Tibial artery (tissue), 4 donors: ENCODE results near the gene KDM6B.
A peak's percentile ranks its signal among the peaks of the same experiment; 100 is the strongest.

Experiments
- DNase-seq, 2 donors: peaks; one replicate each; pipeline ENCODE4 v3.0.0-alpha.2; 2019
- H3K27ac ChIP-seq, 2 donors: fragments of 200-600 bp; sonication (generic) in 1 of 2; 1 replicate in 1 of 2; 2 replicates in 1 of 2; pipeline ENCODE4 v1.5.1; 2018 to 2019; ENCODE audit warnings: mild to moderate bottlenecking in 1 of 2
- H3K27me3 ChIP-seq, 2 donors: fragments of 200-600 bp; sonication (generic) in 1 of 2; one replicate each; pipeline versions ENCODE4 v1.5.1 to v1.6.0; 2016 to 2019
- H3K36me3 ChIP-seq, 3 donors: fragments of 200-600 bp; sonication (generic) in 2 of 3; one replicate each; pipeline ENCODE4 v1.5.1; 2016 to 2019; ENCODE audit warnings: mild to moderate bottlenecking in 2 of 3
- H3K4me1 ChIP-seq, 4 donors: fragments of 200-600 bp; sonication (generic) in 2 of 4; 1 replicate in 3 of 4; 2 replicates in 1 of 4; pipeline ENCODE4 v1.5.1; 2016 to 2019
- H3K4me3 ChIP-seq, 2 donors: fragments of 200-600 bp; sonication (generic) in 1 of 2; 1 replicate in 1 of 2; 2 replicates in 1 of 2; pipeline ENCODE4 v1.5.1; 2018 to 2019; ENCODE audit warnings: mild to moderate bottlenecking in 2 of 2
- H3K9me3 ChIP-seq, 3 donors: fragments of 200-600 bp; sonication (generic) in 1 of 3; one replicate each; pipeline ENCODE4 v1.5.1; 2016 to 2019
- intact Hi-C: fragments of 100-400 bp; cut with DNase I; formaldehyde crosslinking; loops from one replicate; pipeline ENCODE4 v1.15.0; 2023; ENCODE audit warnings: low total_unique reads
- TF ChIP-seq, protein P1 (sequence below), 2 experiments: fragments of 200-600 bp in 1 of 2; fragments of 450-650 bp in 1 of 2; IDR thresholded peaks; one replicate each; pipeline ENCODE4 v1.5.1; 2017 to 2019; ENCODE audit warnings: antibody characterized with exemption in 2 of 2, mild to moderate bottlenecking in 1 of 2, moderate library complexity in 1 of 2

The KDM6B gene

DNA sequence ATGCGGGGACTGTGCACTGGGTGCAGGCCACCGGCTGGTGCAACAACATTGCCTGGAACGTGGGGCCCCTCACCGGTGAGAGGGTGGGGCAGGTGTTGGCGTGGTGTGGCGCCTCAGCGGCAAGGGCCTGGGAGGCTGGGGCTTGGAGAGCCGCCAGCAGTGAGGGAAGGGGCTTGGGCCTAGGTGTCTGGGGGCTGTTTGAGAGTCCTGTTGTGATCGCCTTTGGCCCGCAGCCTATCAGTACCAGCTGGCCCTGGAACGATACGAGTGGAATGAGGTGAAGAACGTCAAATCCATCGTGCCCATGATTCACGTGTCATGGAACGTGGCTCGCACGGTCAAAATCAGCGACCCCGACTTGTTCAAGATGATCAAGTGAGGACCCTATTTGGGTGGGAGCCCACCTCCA lies 18.2 kb downstream of the KDM6B start:
- Histone ChIP-seq H3K27ac (no peak overlapping the region), H3K4me3 (no peak overlapping the region), H3K36me3 (peaks cover 35 to 57% (median 53%) of the 10 kb centered on the region in 3 donors), H3K9me3 (no peaks in the 10 kb centered on the region), H3K27me3 (no peaks in the 10 kb centered on the region), H3K4me1 (peaks cover 0 to 32% (median 28%) of the 10 kb centered on the region in 4 donors)
- TF ChIP-seq, protein P1, sequence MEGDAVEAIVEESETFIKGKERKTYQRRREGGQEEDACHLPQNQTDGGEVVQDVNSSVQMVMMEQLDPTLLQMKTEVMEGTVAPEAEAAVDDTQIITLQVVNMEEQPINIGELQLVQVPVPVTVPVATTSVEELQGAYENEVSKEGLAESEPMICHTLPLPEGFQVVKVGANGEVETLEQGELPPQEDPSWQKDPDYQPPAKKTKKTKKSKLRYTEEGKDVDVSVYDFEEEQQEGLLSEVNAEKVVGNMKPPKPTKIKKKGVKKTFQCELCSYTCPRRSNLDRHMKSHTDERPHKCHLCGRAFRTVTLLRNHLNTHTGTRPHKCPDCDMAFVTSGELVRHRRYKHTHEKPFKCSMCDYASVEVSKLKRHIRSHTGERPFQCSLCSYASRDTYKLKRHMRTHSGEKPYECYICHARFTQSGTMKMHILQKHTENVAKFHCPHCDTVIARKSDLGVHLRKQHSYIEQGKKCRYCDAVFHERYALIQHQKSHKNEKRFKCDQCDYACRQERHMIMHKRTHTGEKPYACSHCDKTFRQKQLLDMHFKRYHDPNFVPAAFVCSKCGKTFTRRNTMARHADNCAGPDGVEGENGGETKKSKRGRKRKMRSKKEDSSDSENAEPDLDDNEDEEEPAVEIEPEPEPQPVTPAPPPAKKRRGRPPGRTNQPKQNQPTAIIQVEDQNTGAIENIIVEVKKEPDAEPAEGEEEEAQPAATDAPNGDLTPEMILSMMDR (IDR thresholded peaks at IDR 0.05), result no peak
- intact Hi-C loops, result loop anchor here (10.0 kb wide), 1 partner anchor 107 kb away; no protein-coding TSS in a partner anchor
- peak in 1 of 2 donors; percentile 69 for DNase-seq

DNA sequence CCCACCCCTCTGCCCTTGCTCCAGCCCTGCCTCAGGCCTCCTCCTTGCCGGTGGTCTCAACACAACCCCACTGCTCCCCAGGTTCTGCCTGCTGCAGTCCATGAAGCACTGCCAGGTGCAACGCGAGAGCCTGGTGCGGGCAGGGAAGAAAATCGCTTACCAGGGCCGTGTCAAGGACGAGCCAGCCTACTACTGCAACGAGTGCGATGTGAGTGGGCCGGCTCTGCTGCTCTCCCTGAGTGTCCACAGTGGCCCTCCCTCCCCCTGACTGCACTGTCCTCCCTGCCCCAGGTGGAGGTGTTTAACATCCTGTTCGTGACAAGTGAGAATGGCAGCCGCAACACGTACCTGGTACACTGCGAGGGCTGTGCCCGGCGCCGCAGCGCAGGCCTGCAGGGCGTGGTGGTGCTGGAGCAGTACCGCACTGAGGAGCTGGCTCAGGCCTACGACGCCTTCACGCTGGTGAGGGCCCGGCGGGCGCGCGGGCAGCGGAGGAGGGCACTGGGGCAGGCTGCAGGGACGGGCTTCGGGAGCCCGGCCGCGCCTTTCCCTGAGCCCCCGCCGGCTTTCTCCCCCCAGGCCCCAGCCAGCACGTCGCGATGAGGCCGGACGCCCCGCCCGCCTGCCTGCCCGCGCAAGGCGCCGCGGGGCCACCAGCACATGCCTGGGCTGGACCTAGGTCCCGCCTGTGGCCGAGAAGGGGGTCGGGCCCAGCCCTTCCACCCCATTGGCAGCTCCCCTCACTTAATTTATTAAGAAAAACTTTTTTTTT lies 19.1 kb downstream of the KDM6B start:
- Histone ChIP-seq H3K4me1 (peaks cover 0 to 32% (median 29%) of the 10 kb centered on the region in 4 donors), H3K27me3 (no peaks in the 10 kb centered on the region), H3K27ac (no peak overlapping the region), H3K4me3 (no peak overlapping the region), H3K9me3 (no peaks in the 10 kb centered on the region), H3K36me3 (peaks cover 32 to 49% (median 45%) of the 10 kb centered on the region in 3 donors)
- TF ChIP-seq, protein P1 (IDR thresholded peaks at IDR 0.05), result no peak
- intact Hi-C loops, result loop anchor here (10.0 kb wide), 1 partner anchor 108 kb away; no protein-coding TSS in a partner anchor
- DNase-seq, result peak in 1 of 2 donors; percentile 64

DNA sequence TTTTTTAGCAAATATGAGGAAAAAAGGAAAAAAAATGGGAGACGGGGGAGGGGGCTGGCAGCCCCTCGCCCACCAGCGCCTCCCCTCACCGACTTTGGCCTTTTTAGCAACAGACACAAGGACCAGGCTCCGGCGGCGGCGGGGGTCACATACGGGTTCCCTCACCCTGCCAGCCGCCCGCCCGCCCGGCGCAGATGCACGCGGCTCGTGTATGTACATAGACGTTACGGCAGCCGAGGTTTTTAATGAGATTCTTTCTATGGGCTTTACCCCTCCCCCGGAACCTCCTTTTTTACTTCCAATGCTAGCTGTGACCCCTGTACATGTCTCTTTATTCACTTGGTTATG lies 19.6 kb downstream of the KDM6B start:
- TF ChIP-seq, protein P1 (IDR thresholded peaks at IDR 0.05), result no peak
- H3K27ac ChIP-seq, result no peak overlapping the region
- H3K36me3 ChIP-seq, result peaks cover 28 to 43% (median 39%) of the 10 kb centered on the region in 3 donors
- no peak overlapping the region for H3K4me3 ChIP-seq
- no peaks in the 10 kb centered on the region for H3K9me3 ChIP-seq
- intact Hi-C loops, result loop anchor here (10.0 kb wide), 1 partner anchor 109 kb away; no protein-coding TSS in a partner anchor
- DNase-seq, result no peak
- H3K27me3 ChIP-seq, result no peaks in the 10 kb centered on the region
- peaks cover 0 to 38% (median 35%) of the 10 kb centered on the region in 4 donors for H3K4me1 ChIP-seq

DNA sequence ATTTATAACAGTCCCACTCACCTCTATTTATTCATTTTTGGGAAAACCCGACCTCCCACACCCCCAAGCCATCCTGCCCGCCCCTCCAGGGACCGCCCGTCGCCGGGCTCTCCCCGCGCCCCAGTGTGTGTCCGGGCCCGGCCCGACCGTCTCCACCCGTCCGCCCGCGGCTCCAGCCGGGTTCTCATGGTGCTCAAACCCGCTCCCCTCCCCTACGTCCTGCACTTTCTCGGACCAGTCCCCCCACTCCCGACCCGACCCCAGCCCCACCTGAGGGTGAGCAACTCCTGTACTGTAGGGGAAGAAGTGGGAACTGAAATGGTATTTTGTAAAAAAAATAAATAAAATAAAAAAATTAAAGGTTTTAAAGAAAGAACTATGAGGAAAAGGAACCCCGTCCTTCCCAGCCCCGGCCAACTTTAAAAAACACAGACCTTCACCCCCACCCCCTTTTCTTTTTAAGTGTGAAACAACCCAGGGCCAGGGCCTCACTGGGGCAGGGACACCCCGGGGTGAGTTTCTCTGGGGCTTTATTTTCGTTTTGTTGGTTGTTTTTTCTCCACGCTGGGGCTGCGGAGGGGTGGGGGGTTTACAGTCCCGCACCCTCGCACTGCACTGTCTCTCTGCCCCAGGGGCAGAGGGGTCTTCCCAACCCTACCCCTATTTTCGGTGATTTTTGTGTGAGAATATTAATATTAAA lies 20.2 kb downstream of the KDM6B start:
- DNase-seq, result no peak
- no peak overlapping the region for H3K27ac ChIP-seq

More for the DNA sequence above, 20.2 kb downstream of the KDM6B start:
- Histone ChIP-seq H3K4me3 (no peak overlapping the region), H3K36me3 (peaks cover 24 to 38% (median 34%) of the 10 kb centered on the region in 3 donors), H3K9me3 (no peaks in the 10 kb centered on the region), H3K4me1 (peaks cover 0 to 43% (median 40%) of the 10 kb centered on the region in 4 donors), H3K27me3 (no peaks in the 10 kb centered on the region)
- TF ChIP-seq, protein P1 (IDR thresholded peaks at IDR 0.05), result no peak
- intact Hi-C loops, result loop anchor here (10.0 kb wide), 1 partner anchor 109 kb away; no protein-coding TSS in a partner anchor
